ENCODE measurements around the gene DEDD. TPM values are rescaled to one million over a fixed set of nuclear protein-coding genes. Genes with fewer than 3 reads are reported as not detected.

The DEDD gene
- total RNA-seq, 1 experiment from 2014 or later = 39.2 TPM

DNA sequence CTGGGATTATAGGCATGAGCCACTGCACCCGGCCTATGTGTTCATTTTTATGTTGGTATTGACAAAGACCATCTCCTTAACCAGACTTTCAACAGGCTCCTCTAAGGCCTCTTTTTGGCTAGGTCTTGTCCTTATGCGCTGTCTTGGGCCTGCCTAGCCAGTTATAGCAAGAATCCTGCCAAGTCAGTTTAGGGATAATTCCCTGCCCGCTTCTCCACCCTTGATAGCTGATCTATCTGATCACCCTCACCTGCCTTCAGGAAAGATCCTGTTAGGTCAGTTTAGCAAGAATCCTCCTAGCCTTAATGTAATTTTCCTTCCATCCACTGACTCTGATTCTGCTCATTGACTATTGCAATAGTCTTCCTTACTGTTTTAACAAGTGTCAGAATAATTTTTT is 47.2 kb upstream of the DEDD start (continued):
- TF ChIP-seq, protein P1, sequence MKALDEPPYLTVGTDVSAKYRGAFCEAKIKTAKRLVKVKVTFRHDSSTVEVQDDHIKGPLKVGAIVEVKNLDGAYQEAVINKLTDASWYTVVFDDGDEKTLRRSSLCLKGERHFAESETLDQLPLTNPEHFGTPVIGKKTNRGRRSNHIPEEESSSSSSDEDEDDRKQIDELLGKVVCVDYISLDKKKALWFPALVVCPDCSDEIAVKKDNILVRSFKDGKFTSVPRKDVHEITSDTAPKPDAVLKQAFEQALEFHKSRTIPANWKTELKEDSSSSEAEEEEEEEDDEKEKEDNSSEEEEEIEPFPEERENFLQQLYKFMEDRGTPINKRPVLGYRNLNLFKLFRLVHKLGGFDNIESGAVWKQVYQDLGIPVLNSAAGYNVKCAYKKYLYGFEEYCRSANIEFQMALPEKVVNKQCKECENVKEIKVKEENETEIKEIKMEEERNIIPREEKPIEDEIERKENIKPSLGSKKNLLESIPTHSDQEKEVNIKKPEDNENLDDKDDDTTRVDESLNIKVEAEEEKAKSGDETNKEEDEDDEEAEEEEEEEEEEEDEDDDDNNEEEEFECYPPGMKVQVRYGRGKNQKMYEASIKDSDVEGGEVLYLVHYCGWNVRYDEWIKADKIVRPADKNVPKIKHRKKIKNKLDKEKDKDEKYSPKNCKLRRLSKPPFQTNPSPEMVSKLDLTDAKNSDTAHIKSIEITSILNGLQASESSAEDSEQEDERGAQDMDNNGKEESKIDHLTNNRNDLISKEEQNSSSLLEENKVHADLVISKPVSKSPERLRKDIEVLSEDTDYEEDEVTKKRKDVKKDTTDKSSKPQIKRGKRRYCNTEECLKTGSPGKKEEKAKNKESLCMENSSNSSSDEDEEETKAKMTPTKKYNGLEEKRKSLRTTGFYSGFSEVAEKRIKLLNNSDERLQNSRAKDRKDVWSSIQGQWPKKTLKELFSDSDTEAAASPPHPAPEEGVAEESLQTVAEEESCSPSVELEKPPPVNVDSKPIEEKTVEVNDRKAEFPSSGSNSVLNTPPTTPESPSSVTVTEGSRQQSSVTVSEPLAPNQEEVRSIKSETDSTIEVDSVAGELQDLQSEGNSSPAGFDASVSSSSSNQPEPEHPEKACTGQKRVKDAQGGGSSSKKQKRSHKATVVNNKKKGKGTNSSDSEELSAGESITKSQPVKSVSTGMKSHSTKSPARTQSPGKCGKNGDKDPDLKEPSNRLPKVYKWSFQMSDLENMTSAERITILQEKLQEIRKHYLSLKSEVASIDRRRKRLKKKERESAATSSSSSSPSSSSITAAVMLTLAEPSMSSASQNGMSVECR (CRISPR knock-in tag; IDR thresholded peaks at IDR 0.05; ENCODE audit: borderline replicate concordance) = no peak
- TF ChIP-seq, protein P2, sequence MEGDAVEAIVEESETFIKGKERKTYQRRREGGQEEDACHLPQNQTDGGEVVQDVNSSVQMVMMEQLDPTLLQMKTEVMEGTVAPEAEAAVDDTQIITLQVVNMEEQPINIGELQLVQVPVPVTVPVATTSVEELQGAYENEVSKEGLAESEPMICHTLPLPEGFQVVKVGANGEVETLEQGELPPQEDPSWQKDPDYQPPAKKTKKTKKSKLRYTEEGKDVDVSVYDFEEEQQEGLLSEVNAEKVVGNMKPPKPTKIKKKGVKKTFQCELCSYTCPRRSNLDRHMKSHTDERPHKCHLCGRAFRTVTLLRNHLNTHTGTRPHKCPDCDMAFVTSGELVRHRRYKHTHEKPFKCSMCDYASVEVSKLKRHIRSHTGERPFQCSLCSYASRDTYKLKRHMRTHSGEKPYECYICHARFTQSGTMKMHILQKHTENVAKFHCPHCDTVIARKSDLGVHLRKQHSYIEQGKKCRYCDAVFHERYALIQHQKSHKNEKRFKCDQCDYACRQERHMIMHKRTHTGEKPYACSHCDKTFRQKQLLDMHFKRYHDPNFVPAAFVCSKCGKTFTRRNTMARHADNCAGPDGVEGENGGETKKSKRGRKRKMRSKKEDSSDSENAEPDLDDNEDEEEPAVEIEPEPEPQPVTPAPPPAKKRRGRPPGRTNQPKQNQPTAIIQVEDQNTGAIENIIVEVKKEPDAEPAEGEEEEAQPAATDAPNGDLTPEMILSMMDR (IDR thresholded peaks at IDR 0.05) = no peak
- TF ChIP-seq STAT6 (CRISPR knock-in tag; conservative IDR thresholded peaks at IDR 0.05; ENCODE audit: low read depth) = no peak

- Mint-ChIP-seq H3K36me3 (peaks cover 22% of the 10 kb centered on the region), H3K27ac (peak overlapping the region; percentile 100), H3K4me3 (peak overlapping the region; percentile 97), H3K27me3 (ENCODE audit: low read depth) (no peaks in the 10 kb centered on the region), H3K9me3 (no peaks in the 10 kb centered on the region), H3K4me1 (peaks cover 20% of the 10 kb centered on the region)
- TF ChIP-seq NFATC4 (CRISPR knock-in tag; IDR thresholded peaks at IDR 0.05) (no peak), NR2C2 (CRISPR knock-in tag; IDR thresholded peaks at IDR 0.05) (no peak), SMAD3 (CRISPR knock-in tag; IDR thresholded peaks at IDR 0.05; ENCODE audit: borderline replicate concordance) (no peak)
- TF ChIP-seq, protein P3, sequence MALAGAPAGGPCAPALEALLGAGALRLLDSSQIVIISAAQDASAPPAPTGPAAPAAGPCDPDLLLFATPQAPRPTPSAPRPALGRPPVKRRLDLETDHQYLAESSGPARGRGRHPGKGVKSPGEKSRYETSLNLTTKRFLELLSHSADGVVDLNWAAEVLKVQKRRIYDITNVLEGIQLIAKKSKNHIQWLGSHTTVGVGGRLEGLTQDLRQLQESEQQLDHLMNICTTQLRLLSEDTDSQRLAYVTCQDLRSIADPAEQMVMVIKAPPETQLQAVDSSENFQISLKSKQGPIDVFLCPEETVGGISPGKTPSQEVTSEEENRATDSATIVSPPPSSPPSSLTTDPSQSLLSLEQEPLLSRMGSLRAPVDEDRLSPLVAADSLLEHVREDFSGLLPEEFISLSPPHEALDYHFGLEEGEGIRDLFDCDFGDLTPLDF (CRISPR knock-in tag; IDR thresholded peaks at IDR 0.05) = no peak
- TF ChIP-seq, protein P4, sequence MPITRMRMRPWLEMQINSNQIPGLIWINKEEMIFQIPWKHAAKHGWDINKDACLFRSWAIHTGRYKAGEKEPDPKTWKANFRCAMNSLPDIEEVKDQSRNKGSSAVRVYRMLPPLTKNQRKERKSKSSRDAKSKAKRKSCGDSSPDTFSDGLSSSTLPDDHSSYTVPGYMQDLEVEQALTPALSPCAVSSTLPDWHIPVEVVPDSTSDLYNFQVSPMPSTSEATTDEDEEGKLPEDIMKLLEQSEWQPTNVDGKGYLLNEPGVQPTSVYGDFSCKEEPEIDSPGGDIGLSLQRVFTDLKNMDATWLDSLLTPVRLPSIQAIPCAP (CRISPR knock-in tag; IDR thresholded peaks at IDR 0.05) = no peak
- TF ChIP-seq, protein P5, sequence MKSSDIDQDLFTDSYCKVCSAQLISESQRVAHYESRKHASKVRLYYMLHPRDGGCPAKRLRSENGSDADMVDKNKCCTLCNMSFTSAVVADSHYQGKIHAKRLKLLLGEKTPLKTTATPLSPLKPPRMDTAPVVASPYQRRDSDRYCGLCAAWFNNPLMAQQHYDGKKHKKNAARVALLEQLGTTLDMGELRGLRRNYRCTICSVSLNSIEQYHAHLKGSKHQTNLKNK (CRISPR knock-in tag; IDR thresholded peaks at IDR 0.05) = no peak
- DNase-seq (ENCODE audit: low spot score) (no peak), ATAC-seq (no peak)
- POLR2A ChIA-PET = interaction anchor here (1.5 to 1.7 kb wide), 2 partner anchors 21 to 24 kb away, joined by 3 to 9 read pairs; partner anchors contain the start of genes ADAMTS4 and UFC1
- CTCF ChIA-PET = interaction anchor here (1.0 to 2.5 kb wide), 7 partner anchors 8 to 204 kb away, joined by 3 to 41 read pairs (median 6); partner anchors contain the start of genes KLHDC9, PPOX and TOMM40L
These were observed 45.4 kb upstream of the DEDD start for GRCh38 chr1:161177936-161178244.

All from WTC11 (cell line).